Smooth muscle cell (in vitro differentiated cells): ENCODE results near the gene DLG2. TPM values are rescaled to one million over a fixed set of nuclear protein-coding genes. Genes with fewer than 3 reads are reported as not detected.

Source experiments
- DNase-seq: peaks from one replicate; lab custom pipeline; 2025; ENCODE audit not compliant: unreplicated experiment; lab: John Stamatoyannopoulos, UW
- H2AFZ ChIP-seq: fragments of 200-600 bp; sonication (generic); 2 replicates; pipeline ENCODE4 v1.6.0; 2016; ENCODE audit warnings: antibody characterized with exemption, low read depth, mild to moderate bottlenecking
- H3F3A ChIP-seq: fragments of 200-600 bp; sonication (generic); 2 replicates; pipeline ENCODE4 v1.6.0; 2017; ENCODE audit warnings: antibody characterized with exemption, low read depth
- H3K27ac ChIP-seq: fragments of 200-600 bp; sonication (generic); 2 replicates; pipeline ENCODE4 v1.5.1; 2016; ENCODE audit warnings: low read depth, mild to moderate bottlenecking
- H3K27me3 ChIP-seq: fragments of 200-600 bp; sonication (generic); 2 replicates; pipeline ENCODE4 v1.6.1; 2016; ENCODE audit warnings: low read depth, mild to moderate bottlenecking
- H3K36me3 ChIP-seq: fragments of 200-600 bp; sonication (generic); 2 replicates; pipeline ENCODE4 v1.5.1; 2016; ENCODE audit warnings: low read depth
- H3K4me1 ChIP-seq: fragments of 200-600 bp; sonication (generic); 2 replicates; pipeline ENCODE4 v1.5.1; 2016; ENCODE audit warnings: low read depth
- H3K4me2 ChIP-seq: fragments of 200-600 bp; sonication (generic); 2 replicates; pipeline ENCODE4 v1.6.0; 2016; ENCODE audit warnings: mild to moderate bottlenecking
- H3K4me3 ChIP-seq: fragments of 200-600 bp; sonication (generic); 2 replicates; pipeline ENCODE4 v1.5.1; 2016; ENCODE audit warnings: mild to moderate bottlenecking
- H3K79me2 ChIP-seq: fragments of 200-600 bp; sonication (generic); 2 replicates; pipeline ENCODE4 v1.6.0; 2016; ENCODE audit warnings: low read depth, mild to moderate bottlenecking
- H3K9ac ChIP-seq: fragments of 200-600 bp; sonication (generic); 2 replicates; pipeline ENCODE4 v1.6.0; 2016; ENCODE audit warnings: low read depth
- H3K9me3 ChIP-seq: fragments of 200-600 bp; sonication (generic); replicated peaks from 2 replicates; pipeline ENCODE4 v1.5.1; 2016; ENCODE audit warnings: low read depth
- H4K20me1 ChIP-seq: fragments of 200-600 bp; sonication (generic); 2 replicates; pipeline ENCODE4 v1.6.0; 2016; ENCODE audit warnings: low read depth
- CTCF ChIP-seq: fragments of 200-600 bp; sonication (generic); IDR thresholded peaks from 2 replicates; pipeline ENCODE4 v1.5.1; 2017; ENCODE audit warnings: borderline replicate concordance, mild to moderate bottlenecking, antibody characterized with exemption; ENCODE audit not compliant: insufficient read depth, poor library complexity, severe bottlenecking
- WGBS: methylation state at CpG from one replicate; pipeline ENCODE4 v1.1.7; 2016; ENCODE audit warnings: low lambda C conversion rate; 5-methylcytosine and 5-hydroxymethylcytosine counted together
- polyA plus RNA-seq: library from polyadenylated mRNA; unstranded; fragments of >200 nt; fragmentation: Nextera tagmentation; extraction: Ambion mirVana; gene quantifications from 2 replicates; pipeline ENCODE4 v1.2.1, GENCODE V29; 2016
- total RNA-seq: library from RNA; depleted of rRNA; stranded (reverse); fragments of >200 nt; gene quantifications from 2 replicates; pipeline ENCODE4 v1.2.3, GENCODE V29; 2014

DLG2 gene
- total and polyA plus RNA-seq, 2 experiments from 2014 or later: 0.74 to 1.1 TPM

- no peak overlapping the region for H3K4me3 ChIP-seq
- DNase-seq: no peak
- no peaks in the 10 kb centered on the region for H3F3A ChIP-seq
These were observed 1489.2 kb downstream of the DLG2 start for GRCh38 chr11:84137960-84138359.

GRCh38 chr11:84137505-84137904, 1489.6 kb downstream of the DLG2 start:
- Histone ChIP-seq H3K36me3 (no peaks in the 10 kb centered on the region), H4K20me1 (no peaks in the 10 kb centered on the region), H3K27ac (no peak overlapping the region), H3K4me2 (no peak overlapping the region), H3K27me3 (no peaks in the 10 kb centered on the region), H3K4me1 (no peaks in the 10 kb centered on the region), H3K9ac (no peak overlapping the region), H3K4me3 (no peak overlapping the region), H3K9me3 (no peaks in the 10 kb centered on the region), H2AFZ (no peak overlapping the region), H3F3A (no peaks in the 10 kb centered on the region), H3K79me2 (no peaks in the 10 kb centered on the region)
- no peak for DNase-seq
- no peak for TF ChIP-seq CTCF

More at GRCh38 chr11:84137960-84138359, 1489.2 kb downstream of the DLG2 start:
- Histone ChIP-seq H3K9ac (no peak overlapping the region), H3K27ac (no peak overlapping the region), H3K27me3 (no peaks in the 10 kb centered on the region), H3K9me3 (no peaks in the 10 kb centered on the region), H3K4me1 (no peaks in the 10 kb centered on the region), H3K4me2 (no peak overlapping the region), H3K79me2 (no peaks in the 10 kb centered on the region), H4K20me1 (no peaks in the 10 kb centered on the region), H3K36me3 (no peaks in the 10 kb centered on the region), H2AFZ (no peak overlapping the region)
- no peak for TF ChIP-seq CTCF

- H3K27ac ChIP-seq: no peak overlapping the region
- no peaks in the 10 kb centered on the region for H3K36me3 ChIP-seq
- H3K4me2 ChIP-seq: no peak overlapping the region
- no peaks in the 10 kb centered on the region for H4K20me1 ChIP-seq
- TF ChIP-seq CTCF: no peak
- DNase-seq: no peak
- no peaks in the 10 kb centered on the region for H3K9me3 ChIP-seq
- H3K4me3 ChIP-seq: no peak overlapping the region
- H3K27me3 ChIP-seq: no peaks in the 10 kb centered on the region
- H3K9ac ChIP-seq: no peak overlapping the region
- H3K79me2 ChIP-seq: no peaks in the 10 kb centered on the region
- H3F3A ChIP-seq: no peaks in the 10 kb centered on the region
- no peaks in the 10 kb centered on the region for H3K4me1 ChIP-seq
- H2AFZ ChIP-seq: no peak overlapping the region
These were observed 1490.2 kb downstream of the DLG2 start for GRCh38 chr11:84136926-84137325.

- H3K4me1 ChIP-seq: no peaks in the 10 kb centered on the region
- no peak overlapping the region for H3K4me2 ChIP-seq
- no peak overlapping the region for H3K9ac ChIP-seq
- H3K27me3 ChIP-seq: no peaks in the 10 kb centered on the region
- whole genome bisulfite sequencing: 82% methylated on average over 3 of the region's 3 CpGs
- no peak overlapping the region for H3K4me3 ChIP-seq
- H3K36me3 ChIP-seq: no peaks in the 10 kb centered on the region
- H2AFZ ChIP-seq: no peak overlapping the region
- no peaks in the 10 kb centered on the region for H3K9me3 ChIP-seq
- H3F3A ChIP-seq: no peaks in the 10 kb centered on the region
- H3K27ac ChIP-seq: no peak overlapping the region
- no peaks in the 10 kb centered on the region for H4K20me1 ChIP-seq
- no peak for DNase-seq
- no peak for TF ChIP-seq CTCF
- no peaks in the 10 kb centered on the region for H3K79me2 ChIP-seq
These were observed 1496.3 kb downstream of the DLG2 start for GRCh38 chr11:84130646-84131427.
